HEK293 (cell line): Measurements from ENCODE around the gene NAT16.

Source experiments
- CTCF ChIA-PET: fragments of 350-600 bp; formaldehyde crosslinking; extraction: SDS; loops from one replicate; lab custom pipeline; 2021; ENCODE audit warnings: antibody characterized with exemption; lab: Yijun Ruan, JAX
- POLR2A ChIA-PET: fragments of 300-600 bp; formaldehyde crosslinking; extraction: SDS; loops from one replicate; lab custom pipeline; 2020; ENCODE audit warnings: antibody characterized with exemption, inconsistent platforms; lab: Yijun Ruan, JAX
- H3K27ac ChIP-seq: fragments of 200-500 bp; sonication (Bioruptor generic); 2 replicates; pipeline ENCODE4 v1.5.1; 2014; ENCODE audit warnings: low read depth, low read length, control low read depth, inconsistent platforms; ENCODE audit errors: extremely low read depth
- H3K36me3 ChIP-seq, 2 experiments: fragments of 200-500 bp in 1 of 2; sonication (Bioruptor generic) in 1 of 2; 1 replicate in 1 of 2; 2 replicates in 1 of 2; pipeline ENCODE4 v1.5.1; 2014 to 2017; ENCODE audit warnings: inconsistent platforms in 2 of 2, low read length in 2 of 2; ENCODE audit not compliant: control insufficient read depth in 2 of 2, insufficient read depth in 1 of 2
- H3K4me1 ChIP-seq: fragments of 200-500 bp; sonication (Bioruptor generic); 2 replicates; pipeline ENCODE4 v1.5.1; 2014; ENCODE audit warnings: mild to moderate bottlenecking, low read length, inconsistent platforms; ENCODE audit not compliant: control insufficient read depth, insufficient read depth
- H3K4me3 ChIP-seq: 2 replicates; pipeline ENCODE4 v1.5.1; 2011; ENCODE audit warnings: low read depth, mild to moderate bottlenecking, control low read depth, low read length, moderate library complexity
- H3K9me3 ChIP-seq: fragments of 200-500 bp; sonication (Bioruptor generic); 2 replicates; pipeline ENCODE4 v1.5.1; 2014; ENCODE audit warnings: low read depth, low read length, inconsistent platforms; ENCODE audit not compliant: control insufficient read depth, insufficient read depth
- CTCF ChIP-seq: fragments of 450-650 bp; formaldehyde crosslinking; IDR thresholded peaks from 2 replicates; pipeline ENCODE4 v1.5.1; 2016; ENCODE audit warnings: missing biosample characterization, missing genetic modification characterization
- EGR2 ChIP-seq: fragments of 450-650 bp; formaldehyde crosslinking; IDR thresholded peaks from 2 replicates; pipeline ENCODE4 v1.5.1; 2016; ENCODE audit warnings: low read depth, missing biosample characterization, missing genetic modification characterization
- GLIS2 ChIP-seq: fragments of 450-650 bp; formaldehyde crosslinking; IDR thresholded peaks from 2 replicates; pipeline ENCODE4 v1.5.1; 2016; ENCODE audit warnings: missing biosample characterization, missing genetic modification characterization
- HOXC10 ChIP-seq: sonication (generic); formaldehyde crosslinking; IDR thresholded peaks from 2 replicates; pipeline ENCODE4 v1.8.1; 2023; ENCODE audit warnings: mild to moderate bottlenecking, missing genetic modification reagents
- OVOL3 ChIP-seq: fragments of 450-650 bp; formaldehyde crosslinking; IDR thresholded peaks from 2 replicates; pipeline ENCODE4 v1.5.1; 2016; ENCODE audit warnings: missing biosample characterization, missing genetic modification characterization
- REPIN1 ChIP-seq: fragments of 450-650 bp; formaldehyde crosslinking; IDR thresholded peaks from 2 replicates; pipeline ENCODE4 v1.5.1; 2017; ENCODE audit warnings: missing biosample characterization, missing genetic modification characterization, low read depth
- SP3 ChIP-seq: fragments of 450-650 bp; formaldehyde crosslinking; IDR thresholded peaks from 2 replicates; pipeline ENCODE4 v1.5.1; 2016; ENCODE audit warnings: missing biosample characterization, missing genetic modification characterization
- TCF7L2 ChIP-seq: IDR thresholded peaks from 2 replicates; pipeline ENCODE4 v1.6.1; 2011; ENCODE audit warnings: low read depth, mild to moderate bottlenecking, inconsistent platforms, low read length, moderate library complexity, borderline replicate concordance
- TRIM28 ChIP-seq: IDR thresholded peaks from 2 replicates; pipeline ENCODE4 v1.6.1; 2011; ENCODE audit warnings: low read length, control low read depth, borderline replicate concordance
- TSHZ1 ChIP-seq: fragments of 450-650 bp; formaldehyde crosslinking; IDR thresholded peaks from 2 replicates; pipeline ENCODE4 v1.5.1; 2016; ENCODE audit warnings: missing biosample characterization, missing genetic modification characterization, borderline replicate concordance
- ZBTB6 ChIP-seq: fragments of 450-650 bp; formaldehyde crosslinking; IDR thresholded peaks from 2 replicates; pipeline ENCODE4 v1.5.1; 2017; ENCODE audit warnings: missing biosample characterization, missing genetic modification characterization
- ZFP69B ChIP-seq: fragments of 450-650 bp; formaldehyde crosslinking; IDR thresholded peaks from 2 replicates; pipeline ENCODE4 v1.5.1; 2016; ENCODE audit warnings: missing biosample characterization, missing genetic modification characterization
- ZNF138 ChIP-seq: fragments of 450-650 bp; formaldehyde crosslinking; IDR thresholded peaks from 2 replicates; pipeline ENCODE4 v1.5.1; 2016; ENCODE audit warnings: missing biosample characterization, missing genetic modification characterization, borderline replicate concordance
- ZNF140 ChIP-seq: fragments of 450-650 bp; formaldehyde crosslinking; IDR thresholded peaks from 2 replicates; pipeline ENCODE4 v1.5.1; 2016; ENCODE audit warnings: missing biosample characterization, missing genetic modification characterization
- ZNF155 ChIP-seq: fragments of 450-650 bp; formaldehyde crosslinking; IDR thresholded peaks from 2 replicates; pipeline ENCODE4 v1.5.1; 2016; ENCODE audit warnings: missing biosample characterization, missing genetic modification characterization
- ZNF16 ChIP-seq: fragments of 450-650 bp; formaldehyde crosslinking; IDR thresholded peaks from 2 replicates; pipeline ENCODE4 v1.5.1; 2016; ENCODE audit warnings: low read depth, missing biosample characterization, missing genetic modification characterization
- ZNF169 ChIP-seq: fragments of 450-650 bp; formaldehyde crosslinking; IDR thresholded peaks from 2 replicates; pipeline ENCODE4 v1.5.1; 2016; ENCODE audit warnings: missing biosample characterization, missing genetic modification characterization
- ZNF2 ChIP-seq: fragments of 450-650 bp; formaldehyde crosslinking; IDR thresholded peaks from 2 replicates; pipeline ENCODE4 v1.5.1; 2016; ENCODE audit warnings: missing biosample characterization, missing genetic modification characterization
- ZNF302 ChIP-seq: fragments of 450-650 bp; formaldehyde crosslinking; IDR thresholded peaks from 2 replicates; pipeline ENCODE4 v1.5.1; 2016; ENCODE audit warnings: missing biosample characterization, missing genetic modification characterization, low read depth
- ZNF324 ChIP-seq: fragments of 450-650 bp; formaldehyde crosslinking; IDR thresholded peaks from 2 replicates; pipeline ENCODE4 v1.5.1; 2016; ENCODE audit warnings: missing biosample characterization, missing genetic modification characterization
- ZNF626 ChIP-seq: fragments of 450-650 bp; sonication (Bioruptor Pico); formaldehyde crosslinking; IDR thresholded peaks from 2 replicates; pipeline ENCODE4 v1.5.1; 2018; ENCODE audit warnings: missing biosample characterization, missing genetic modification characterization, inconsistent platforms
- ZNF654 ChIP-seq: fragments of 450-650 bp; formaldehyde crosslinking; IDR thresholded peaks from 2 replicates; pipeline ENCODE4 v1.5.1; 2016; ENCODE audit warnings: low read depth, missing biosample characterization, missing genetic modification characterization
- ZNF664 ChIP-seq: fragments of 450-650 bp; formaldehyde crosslinking; IDR thresholded peaks from 2 replicates; pipeline ENCODE4 v1.5.1; 2016; ENCODE audit warnings: missing biosample characterization, missing genetic modification characterization
- ZNF670 ChIP-seq: fragments of 450-650 bp; formaldehyde crosslinking; IDR thresholded peaks from 2 replicates; pipeline ENCODE4 v1.5.1; 2016; ENCODE audit warnings: missing biosample characterization, missing genetic modification characterization, low read depth
- ZNF677 ChIP-seq: fragments of 450-650 bp; IDR thresholded peaks from 2 replicates; pipeline ENCODE4 v1.5.0; 2018; ENCODE audit warnings: missing biosample characterization, mild to moderate bottlenecking, missing genetic modification characterization, moderate library complexity
- ZNF791 ChIP-seq: fragments of 450-650 bp; formaldehyde crosslinking; IDR thresholded peaks from 2 replicates; pipeline ENCODE4 v1.5.1; 2016; ENCODE audit warnings: missing biosample characterization, missing genetic modification characterization
- ZNF837 ChIP-seq: fragments of 450-650 bp; formaldehyde crosslinking; IDR thresholded peaks from 2 replicates; pipeline ENCODE4 v1.5.1; 2016; ENCODE audit warnings: missing biosample characterization, missing genetic modification characterization
- ZNF843 ChIP-seq: fragments of 450-650 bp; formaldehyde crosslinking; IDR thresholded peaks from 2 replicates; pipeline ENCODE4 v1.5.1; 2016; ENCODE audit warnings: missing biosample characterization, missing genetic modification characterization
- ZSCAN30 ChIP-seq: fragments of 450-650 bp; IDR thresholded peaks from 2 replicates; pipeline ENCODE4 v1.5.1; 2018; ENCODE audit warnings: missing biosample characterization, mild to moderate bottlenecking, missing genetic modification characterization, moderate library complexity

Gene NAT16

GRCh38 chr7:101170617-101171441, 9.3 kb downstream of the NAT16 start:
- POLR2A ChIA-PET: no interaction called here
- H3K9me3 ChIP-seq: no peaks in the 10 kb centered on the region
- peaks cover 15% of the 10 kb centered on the region for H3K4me1 ChIP-seq
- no peak overlapping the region for H3K27ac ChIP-seq
- TF ChIP-seq SP3 (tag by site-specific recombination): no peak
- TF ChIP-seq GLIS2 (tag by site-specific recombination): peak; percentile 13; the same call in 1 of the 2 replicates
- TF ChIP-seq TRIM28: no peak
- TF ChIP-seq ZSCAN30 (tag by site-specific recombination): no peak
- TF ChIP-seq, all 188 proteins: peak for 1
- Histone ChIP-seq H3K36me3 (no peaks in the 10 kb centered on the region), H3K4me3 (no peak overlapping the region)
- CTCF ChIA-PET: interaction anchor here (0.6 to 2.7 kb wide), 16 partner anchors 8 to 1099 kb away, joined by 3 to 40 read pairs (median 4); no protein-coding TSS in a partner anchor

GRCh38 chr7:101169838-101170551, 10.1 kb downstream of the NAT16 start:
- peaks cover 17% of the 10 kb centered on the region for H3K4me1 ChIP-seq
- TF ChIP-seq REPIN1 (tag by site-specific recombination) (no peak), ZNF791 (tag by site-specific recombination) (no peak), EGR2 (tag by site-specific recombination) (peak; percentile 96), ZNF16 (tag by site-specific recombination) (no peak), ZBTB6 (no peak), ZNF654 (peak; percentile 51), ZNF626 (tag by site-specific recombination) (no peak), OVOL3 (no peak), ZNF837 (tag by site-specific recombination) (no peak), ZNF677 (tag by site-specific recombination) (no peak), HOXC10 (CRISPR knock-in tag) (no peak), ZNF664 (tag by site-specific recombination) (no peak), TCF7L2 (no peak), ZNF302 (no peak), ZFP69B (tag by site-specific recombination) (no peak), ZNF324 (tag by site-specific recombination) (peak; percentile 79), ZNF670 (tag by site-specific recombination) (no peak), TSHZ1 (no peak), ZNF2 (tag by site-specific recombination) (0 out of 2 replicates have a peak, but pooled peaks have one; percentile 66), ZNF155 (no peak), ZNF843 (tag by site-specific recombination) (no peak), ZNF140 (tag by site-specific recombination) (no peak), CTCF (tag by site-specific recombination) (peak; percentile 93), ZNF169 (0 out of 2 replicates have a peak, but pooled peaks have one; percentile 5), ZNF138 (tag by site-specific recombination) (no peak)

More at GRCh38 chr7:101169838-101170551, 10.1 kb downstream of the NAT16 start:
- Histone ChIP-seq H3K27ac (no peak overlapping the region), H3K36me3 (no peaks in the 10 kb centered on the region), H3K4me3 (no peak overlapping the region), H3K9me3 (no peaks in the 10 kb centered on the region)
- CTCF ChIA-PET: interaction anchor here (0.6 to 2.7 kb wide), 12 partner anchors 7 to 996 kb away, joined by 3 to 40 read pairs (median 4); no protein-coding TSS in a partner anchor
- POLR2A ChIA-PET: no interaction called here
